ENCODE results near the gene ENPP6.

ENPP6 gene

GRCh38 chr4:184193556-184194525 lies 23.8 kb downstream of the ENPP6 start:
- H3K27ac ChIP-seq = no peak overlapping the region
- DNase-seq (ENCODE audit: low read depth, low spot score) = no peak

- no peak overlapping the region for H3K27ac ChIP-seq
- DNase-seq (ENCODE audit: low read depth, low spot score) = no peak
Observed at GRCh38 chr4:184192933-184193332, 24.7 kb downstream of the ENPP6 start.

GRCh38 chr4:184191267-184191666 lies 26.4 kb downstream of the ENPP6 start:
- no peak for DNase-seq (ENCODE audit: low read depth, low spot score)
- H3K27ac ChIP-seq = no peak overlapping the region

- H3K27ac ChIP-seq = no peak overlapping the region
- DNase-seq (ENCODE audit: low read depth, low spot score) = no peak
Observed at GRCh38 chr4:184190711-184191110, 27.0 kb downstream of the ENPP6 start.

GRCh38 chr4:184189966-184190365 lies 27.7 kb downstream of the ENPP6 start:
- H3K27ac ChIP-seq = no peak overlapping the region
- no peak for DNase-seq (ENCODE audit: low read depth, low spot score)

GRCh38 chr4:184188443-184189400 lies 29.0 kb downstream of the ENPP6 start:
- H3K27ac ChIP-seq = no peak overlapping the region
- DNase-seq (ENCODE audit: low read depth, low spot score) = no peak

- no peak for DNase-seq (ENCODE audit: low read depth, low spot score)
Observed at GRCh38 chr4:184177271-184177670, 40.4 kb downstream of the ENPP6 start.

GRCh38 chr4:184174571-184175488 lies 42.8 kb downstream of the ENPP6 start:
- no peak for DNase-seq (ENCODE audit: low read depth, low spot score)

More at GRCh38 chr4:184177271-184177670, 40.4 kb downstream of the ENPP6 start:
- H3K27ac ChIP-seq = no peak overlapping the region

GRCh38 chr4:184171011-184171410 lies 46.7 kb downstream of the ENPP6 start:
- DNase-seq (ENCODE audit: low read depth, low spot score) = no peak
- no peak overlapping the region for H3K27ac ChIP-seq

More at GRCh38 chr4:184174571-184175488, 42.8 kb downstream of the ENPP6 start:
- no peak overlapping the region for H3K27ac ChIP-seq

GRCh38 chr4:184169225-184169867 lies 48.3 kb downstream of the ENPP6 start:
- no peak for DNase-seq (ENCODE audit: low read depth, low spot score)
- H3K27ac ChIP-seq = no peak overlapping the region

- no peak overlapping the region for H3K27ac ChIP-seq
- no peak for DNase-seq (ENCODE audit: low read depth, low spot score)
Observed at GRCh38 chr4:184168406-184169019, 49.2 kb downstream of the ENPP6 start.

- no peak overlapping the region for H3K27ac ChIP-seq
- DNase-seq (ENCODE audit: low read depth, low spot score) = no peak
Observed at GRCh38 chr4:184167576-184167975, 50.1 kb downstream of the ENPP6 start.

GRCh38 chr4:184166736-184167135 lies 50.9 kb downstream of the ENPP6 start:
- H3K27ac ChIP-seq = no peak overlapping the region
- no peak for DNase-seq (ENCODE audit: low read depth, low spot score)

GRCh38 chr4:184165291-184165690 lies 52.4 kb downstream of the ENPP6 start:
- DNase-seq (ENCODE audit: low read depth, low spot score) = no peak
- H3K27ac ChIP-seq = no peak overlapping the region

- no peak overlapping the region for H3K27ac ChIP-seq
- DNase-seq (ENCODE audit: low read depth, low spot score) = no peak
Observed at GRCh38 chr4:184163813-184164212, 53.9 kb downstream of the ENPP6 start.

- no peak for DNase-seq (ENCODE audit: low read depth, low spot score)
- no peak overlapping the region for H3K27ac ChIP-seq
Observed at GRCh38 chr4:184162596-184162995, 55.1 kb downstream of the ENPP6 start.

- H3K27ac ChIP-seq = no peak overlapping the region
Observed at GRCh38 chr4:184157322-184157721, 60.4 kb downstream of the ENPP6 start.

GRCh38 chr4:184156163-184156920 lies 61.3 kb downstream of the ENPP6 start:
- H3K27ac ChIP-seq = no peak overlapping the region
- DNase-seq (ENCODE audit: low read depth, low spot score) = no peak

More at GRCh38 chr4:184157322-184157721, 60.4 kb downstream of the ENPP6 start:
- DNase-seq (ENCODE audit: low read depth, low spot score) = no peak

Data from epithelial cell of prostate (primary cell).